ENCODE results near the gene CISH.

The CISH gene

GRCh38 chr3:50568947-50569749 lies 42.4 kb downstream of the CISH start, which contains the start of gene HEMK1:
Gene HEMK1 (plus strand): TSS chr3:50569522. CDS start chr3:50571105, 1,583 bp downstream.
- FAIRE-seq: peak; percentile 49

DNA sequence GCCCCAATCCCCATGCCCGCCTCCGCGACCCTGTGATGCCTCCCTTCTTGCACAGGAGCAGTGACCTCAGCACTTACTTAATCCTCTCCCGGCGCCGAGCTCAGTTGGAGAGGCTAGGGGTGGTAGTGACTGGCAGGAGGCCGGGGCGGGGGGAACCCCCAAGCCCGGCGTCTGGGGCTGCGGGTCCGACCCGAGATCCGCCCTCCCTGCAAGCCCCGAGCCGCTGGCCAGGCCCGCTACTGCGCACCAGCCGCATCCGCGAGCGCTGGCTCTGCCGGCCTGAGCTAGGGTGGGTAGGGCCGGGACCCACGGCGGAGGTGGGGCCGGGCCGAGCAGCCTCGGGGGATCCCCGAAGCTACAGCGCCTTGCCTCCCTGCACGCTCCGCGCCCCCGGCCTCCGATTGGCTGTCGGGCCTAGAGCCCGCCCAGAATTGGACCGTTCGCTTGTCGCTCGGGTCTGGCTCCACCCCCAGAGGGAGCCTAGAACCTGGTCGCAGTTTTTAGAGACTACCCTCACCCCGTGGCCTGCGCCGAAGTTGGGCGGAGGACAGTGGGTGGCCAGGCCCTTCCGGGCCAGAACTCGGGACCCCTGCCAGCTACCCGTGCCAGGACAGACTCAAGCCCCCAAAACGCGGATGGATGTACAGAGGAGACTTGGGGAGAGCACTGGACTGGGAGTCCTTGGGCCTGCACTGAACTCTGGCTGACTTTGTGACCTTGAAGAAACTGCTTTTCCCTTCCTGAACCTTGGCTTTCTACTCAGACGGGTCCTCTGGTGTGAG lies 44.0 kb downstream of the CISH start, which contains the start of gene C3orf18:
Gene C3orf18, minus strand, starts transcription at position 362 of the 782 bp plus-strand sequence. CDS start 2,048 bp downstream, outside the sequence.
- no peak for FAIRE-seq

DNA sequence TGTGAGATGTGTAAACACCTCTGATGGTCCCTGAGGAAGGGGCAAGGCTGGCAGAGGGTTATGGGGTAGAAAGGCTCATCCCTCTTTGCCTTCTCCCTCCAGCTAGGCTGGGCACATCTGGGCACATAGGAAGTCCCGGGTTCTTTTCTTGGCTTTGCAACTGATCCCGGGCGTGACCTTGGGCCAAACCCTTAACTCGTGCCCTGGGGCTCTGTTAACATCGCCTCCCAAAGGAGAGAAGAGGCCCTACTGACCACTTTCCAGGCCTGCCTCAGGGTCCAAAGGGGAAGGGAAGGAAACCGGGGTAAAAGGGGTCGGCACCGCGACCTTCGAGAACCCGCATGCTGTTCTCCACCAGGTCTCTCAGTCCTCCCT lies 44.6 kb downstream of the CISH start:
- FAIRE-seq: no peak

GRCh38 chr3:50564321-50564720 lies 47.3 kb downstream of the CISH start:
- no peak for FAIRE-seq

GRCh38 chr3:50563867-50564266 lies 47.7 kb downstream of the CISH start:
- no peak for FAIRE-seq

GRCh38 chr3:50562861-50563260 lies 48.7 kb downstream of the CISH start:
- no peak for FAIRE-seq

DNA sequence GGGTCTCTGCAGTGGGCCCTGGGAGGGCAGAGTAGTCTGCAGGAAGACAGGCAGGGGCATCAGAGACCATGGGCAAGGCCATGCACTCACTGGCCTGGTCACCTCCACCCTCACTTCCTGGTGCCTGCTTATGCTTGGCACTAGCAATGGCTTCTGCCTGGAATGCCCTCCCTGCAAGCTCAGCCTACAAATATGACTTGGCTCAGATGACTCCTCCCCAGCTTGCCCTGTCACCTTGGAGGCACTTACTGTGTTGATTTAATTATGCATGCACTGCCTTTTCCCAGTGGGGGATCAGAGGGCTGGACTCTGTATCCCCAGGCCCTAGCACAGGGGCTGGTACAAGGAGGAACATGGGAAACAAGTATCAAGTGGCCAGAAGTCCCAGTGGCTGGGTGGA lies 51.9 kb downstream of the CISH start:
- FAIRE-seq: no peak

DNA sequence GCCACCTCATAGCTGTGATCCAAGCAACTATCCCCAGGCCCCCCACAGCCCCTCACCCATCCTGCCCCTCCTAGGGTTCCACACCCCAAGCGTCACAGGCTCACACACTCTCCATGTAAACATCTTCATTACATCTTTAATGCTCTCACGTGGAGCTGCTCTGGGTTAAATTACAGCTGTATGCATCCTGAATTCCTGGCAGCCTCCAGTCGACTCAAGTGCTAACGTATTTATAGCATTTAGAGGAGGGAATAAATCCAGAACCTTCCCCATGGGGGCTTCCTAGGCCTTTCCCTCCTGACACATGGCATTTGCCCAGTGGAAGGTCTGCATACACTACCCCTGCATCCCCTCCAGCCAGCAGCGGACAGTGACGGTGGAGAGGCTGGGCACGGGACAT lies 53.7 kb downstream of the CISH start:
- FAIRE-seq: no peak

DNA sequence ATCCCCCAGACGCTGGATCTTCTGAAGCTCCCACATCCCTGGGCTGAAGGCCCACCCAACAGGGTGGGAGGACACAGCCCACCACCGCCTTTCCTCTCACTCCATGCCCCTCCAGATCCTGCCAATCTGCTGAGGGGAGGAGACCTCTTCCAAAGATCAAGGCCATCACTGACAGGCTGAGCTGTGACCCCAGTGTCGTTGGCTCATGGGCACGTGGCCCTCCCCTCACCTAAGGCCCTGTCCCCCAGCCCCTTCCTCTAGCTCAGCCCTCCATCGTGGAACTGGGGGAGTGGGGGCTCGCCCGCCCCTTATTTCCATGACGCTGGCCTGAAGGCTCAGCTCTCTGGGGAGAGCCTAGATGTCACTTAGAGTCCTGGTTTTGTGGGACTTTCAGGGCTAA lies 54.5 kb downstream of the CISH start:
- no peak for FAIRE-seq
